Body of pancreas (tissue), 4 donors: Measurements from ENCODE around the gene MELK.

ENCODE experiments used
- POLR2A ChIP-seq, 3 donors: fragments of 450-650 bp; IDR thresholded peaks; one replicate each; pipeline ENCODE4 v1.6.1; 2016; ENCODE audit warnings: antibody characterized with exemption in 3 of 3, mild to moderate bottlenecking in 2 of 3
- TF ChIP-seq, protein P1 (sequence below), 7 experiments: fragments of 450-650 bp in 4 of 7; fragments of 200-600 bp in 3 of 7; sonication (generic) in 3 of 7; IDR thresholded peaks; one replicate each; pipeline ENCODE4 v1.5.1; 2016 to 2019; ENCODE audit warnings: antibody characterized with exemption in 7 of 7

DNA sequence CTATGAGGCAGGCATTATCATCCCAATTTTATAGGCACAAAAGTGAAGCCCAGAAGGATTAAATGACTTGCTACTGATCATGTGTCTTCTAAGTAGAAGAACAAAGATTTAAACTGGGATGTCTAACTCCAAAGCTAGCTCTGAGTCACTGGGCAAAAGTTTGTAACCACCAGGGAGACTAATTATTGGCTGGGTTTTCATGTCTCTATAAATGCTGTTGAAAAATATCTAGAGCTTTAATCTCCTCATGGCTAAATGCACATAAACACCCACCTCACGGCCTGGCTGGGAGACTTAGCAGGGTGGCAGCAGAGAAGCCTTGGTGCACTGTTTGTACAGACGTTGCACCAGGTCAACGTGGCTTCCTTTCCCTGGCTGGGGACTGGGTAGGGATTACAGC is 144.6 kb downstream of the MELK start:
- TF ChIP-seq, protein P1, sequence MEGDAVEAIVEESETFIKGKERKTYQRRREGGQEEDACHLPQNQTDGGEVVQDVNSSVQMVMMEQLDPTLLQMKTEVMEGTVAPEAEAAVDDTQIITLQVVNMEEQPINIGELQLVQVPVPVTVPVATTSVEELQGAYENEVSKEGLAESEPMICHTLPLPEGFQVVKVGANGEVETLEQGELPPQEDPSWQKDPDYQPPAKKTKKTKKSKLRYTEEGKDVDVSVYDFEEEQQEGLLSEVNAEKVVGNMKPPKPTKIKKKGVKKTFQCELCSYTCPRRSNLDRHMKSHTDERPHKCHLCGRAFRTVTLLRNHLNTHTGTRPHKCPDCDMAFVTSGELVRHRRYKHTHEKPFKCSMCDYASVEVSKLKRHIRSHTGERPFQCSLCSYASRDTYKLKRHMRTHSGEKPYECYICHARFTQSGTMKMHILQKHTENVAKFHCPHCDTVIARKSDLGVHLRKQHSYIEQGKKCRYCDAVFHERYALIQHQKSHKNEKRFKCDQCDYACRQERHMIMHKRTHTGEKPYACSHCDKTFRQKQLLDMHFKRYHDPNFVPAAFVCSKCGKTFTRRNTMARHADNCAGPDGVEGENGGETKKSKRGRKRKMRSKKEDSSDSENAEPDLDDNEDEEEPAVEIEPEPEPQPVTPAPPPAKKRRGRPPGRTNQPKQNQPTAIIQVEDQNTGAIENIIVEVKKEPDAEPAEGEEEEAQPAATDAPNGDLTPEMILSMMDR (IDR thresholded peaks at IDR 0.05) = no peak
- no peak for TF ChIP-seq POLR2A (IDR thresholded peaks at IDR 0.05)
